Heart right ventricle (tissue), 16 donors: Measurements from ENCODE around the gene MYO1D. TPM values are rescaled to one million over a fixed set of nuclear protein-coding genes. Genes with fewer than 3 reads are reported as not detected.

Experiments used
- ATAC-seq, 8 donors: fragments of 200-7000 bp; cut with Tn5 transposase; one replicate each; pipeline ENCODE4 v1.9.1; 2020; ENCODE audit warnings: mild to moderate bottlenecking in 8 of 8, moderate library complexity in 8 of 8, moderate number of reproducible peaks in 1 of 8
- DNase-seq, 2 donors: peaks; one replicate each; pipeline ENCODE4 v3.0.0-alpha.2; 2020
- H3K27ac ChIP-seq, 10 donors: fragments of 200-600 bp; sonication (generic) in 2 of 10; one replicate each; pipeline versions ENCODE4 v1.5.0 to v1.8.0; 2020 to 2022; ENCODE audit warnings: mild to moderate bottlenecking in 3 of 10
- H3K27me3 ChIP-seq, 7 donors: fragments of 200-600 bp; one replicate each; pipeline ENCODE4 v1.8.0; 2021 to 2022; ENCODE audit warnings: mild to moderate bottlenecking in 2 of 7
- H3K36me3 ChIP-seq, 9 donors: fragments of 200-600 bp; sonication (generic) in 1 of 9; one replicate each; pipeline versions ENCODE4 v1.5.0 to v1.8.0; 2020 to 2022; ENCODE audit warnings: mild to moderate bottlenecking in 2 of 9
- H3K4me1 ChIP-seq, 9 donors: fragments of 200-600 bp; sonication (generic) in 1 of 9; one replicate each; pipeline versions ENCODE4 v1.5.0 to v1.8.0; 2020 to 2022; ENCODE audit warnings: mild to moderate bottlenecking in 4 of 9
- H3K4me3 ChIP-seq, 10 donors: fragments of 200-600 bp; sonication (generic) in 2 of 10; one replicate each; pipeline versions ENCODE4 v1.5.0 to v1.8.0; 2020 to 2022; ENCODE audit warnings: mild to moderate bottlenecking in 7 of 10, moderate library complexity in 2 of 10
- H3K9me3 ChIP-seq, 11 donors: fragments of 200-600 bp in 10 of 11; sonication (generic) in 2 of 11; one replicate each; pipeline versions ENCODE4 v1.5.0 to v1.8.0; 2013 to 2022; ENCODE audit warnings: mild to moderate bottlenecking in 2 of 11, control low read depth in 1 of 11, moderate library complexity in 1 of 11
- CTCF ChIP-seq, 9 donors: fragments of 200-600 bp; sonication (generic) in 2 of 9; IDR thresholded peaks; one replicate each; pipeline versions ENCODE4 v1.5.0 to v1.8.0; 2021 to 2022; ENCODE audit warnings: antibody characterized with exemption in 9 of 9, mild to moderate bottlenecking in 5 of 9, moderate library complexity in 1 of 9
- WGBS, 2 donors: extraction: QIAGEN DNeasy Blood & Tissue Kit; methylation state at CpG; one replicate each; pipeline ENCODE4 v1.1.7; 2013; ENCODE audit warnings: inconsistent platforms in 1 of 2; 5-methylcytosine and 5-hydroxymethylcytosine counted together
- intact Hi-C, 10 donors: fragments of 100-400 bp; cut with DNase I; formaldehyde crosslinking; loops; one replicate each; pipeline versions ENCODE4 v1.11.1 to v1.14.2; 2022
- polyA plus RNA-seq, 2 donors: library from polyadenylated mRNA; stranded (reverse); fragments of 200-250 nt; gene quantifications; one replicate each; pipeline ENCODE4 v1.2.3, GENCODE V29; 2013
- total RNA-seq, 10 donors: library from RNA; stranded (reverse); fragmentation: NEBNext Ultra II Directional in 3 of 10; extraction: Animal tissue kit (Norgen Biotek cat#: 25700) in 3 of 10; gene quantifications; one replicate each; pipeline versions ENCODE4 v1.2.1 to v1.2.4, GENCODE V29; 2021 to 2023
- donor health status: Arrhythmogenic right ventricular cardiomyopathy.
- donor health status: ischemic (EF 13 %, LVEDD 7.1; RV severe dilation, severe dysfunction).
- donor health status: healthy with polysubstance abuse.
- donor health status: DM: no; HTN: yes; CAD: no.
- donor health status: DM: no; HTN: no; CAD: no.
- donor health status: ischemic (EF 25% LVEDD 6.9; RV normal size, moderate dysfunction).
- donor health status: ischemic (EF 25% LVEDD 5.7; RV mildly dilated, moderate dysfunction).
- donor health status: healthy.
- donor health status: DM: yes; HTN: yes; CAD: no.
- donor health status: Ischemic cardiomyopathy.
- donor health status: ischemic (EF 35%, LVEDD 5.7; RV mildly dilated, moderate dysfunction).
- donor health status: nonischemic (EF 11% LVEDD 7.7; RV severe dilation, severe dysfunction).
- donor health status: DM: yes; HTN: yes; CAD: no.
- donor health status: PGD.
- donor health status: ischemic (EF 29% LVEDD 5.4; RV normal size, mild dysfunction).
- donor health status: nonischemic (EF 23%, LVEDD 6.1; RV moderate dilation, normal function).

The MYO1D gene
- total and polyA plus RNA-seq, 12 donors, result 1.9 to 16.4 (median 6.7) TPM

GRCh38 chr17:32771396-32771795 is 105.5 kb downstream of the MYO1D start:
- no peak for ATAC-seq
- DNase-seq, result no peak
- 78 to 83% methylated on average over 2 of the region's 2 CpGs for WGBS, 2 donors
- Histone ChIP-seq H3K27me3 (no peaks in the 10 kb centered on the region), H3K9me3 (no peaks in the 10 kb centered on the region), H3K36me3 (peaks cover 0 to 50% (median 0%) of the 10 kb centered on the region in 9 donors), H3K4me3 (no peak overlapping the region), H3K4me1 (no peaks in the 10 kb centered on the region), H3K27ac (no peak overlapping the region)
- intact Hi-C loops, result no loop called here
- TF ChIP-seq CTCF (IDR thresholded peaks at IDR 0.05), result no peak

GRCh38 chr17:32769846-32770245 is 107.1 kb downstream of the MYO1D start:
- no peak overlapping the region for H3K27ac ChIP-seq
- no peak for ATAC-seq
- TF ChIP-seq CTCF (IDR thresholded peaks at IDR 0.05), result no peak
- H3K4me3 ChIP-seq, result no peak overlapping the region
- H3K27me3 ChIP-seq, result no peaks in the 10 kb centered on the region
- no peaks in the 10 kb centered on the region for H3K4me1 ChIP-seq
- intact Hi-C loops, result no loop called here
- peaks cover 0 to 60% (median 0%) of the 10 kb centered on the region in 9 donors for H3K36me3 ChIP-seq
- no peak for DNase-seq
- WGBS, 2 donors, result 57 to 63% methylated on average over 3 of the region's 3 CpGs
- no peaks in the 10 kb centered on the region for H3K9me3 ChIP-seq

- TF ChIP-seq CTCF (IDR thresholded peaks at IDR 0.05), result no peak
- H3K27ac ChIP-seq, result no peak overlapping the region
- WGBS, 2 donors, result 76 to 80% methylated on average over 5 of the region's 5 CpGs
- DNase-seq, result no peak
- no peak for ATAC-seq
- H3K36me3 ChIP-seq, result peaks cover 0 to 68% (median 0%) of the 10 kb centered on the region in 9 donors
- H3K27me3 ChIP-seq, result no peaks in the 10 kb centered on the region
- no peaks in the 10 kb centered on the region for H3K9me3 ChIP-seq
- no peak overlapping the region for H3K4me3 ChIP-seq
- intact Hi-C loops, result no loop called here
- H3K4me1 ChIP-seq, result no peaks in the 10 kb centered on the region
Observed at GRCh38 chr17:32763855-32764439, 113.0 kb downstream of the MYO1D start.

- H3K27me3 ChIP-seq, result no peaks in the 10 kb centered on the region
- no peak for ATAC-seq
- intact Hi-C loops, result loop anchor here (5.0 to 10.0 kb wide), 7 partner anchors 95 to 297 kb away; partner anchors contain the start of gene CDK5R1 (in 4 of the 10)
- H3K27ac ChIP-seq, result no peak overlapping the region
- no peak overlapping the region for H3K4me3 ChIP-seq
- no peak for DNase-seq
- H3K4me1 ChIP-seq, result peaks cover 0 to 5% (median 0%) of the 10 kb centered on the region in 9 donors
- no peak for TF ChIP-seq CTCF (IDR thresholded peaks at IDR 0.05)
- no peaks in the 10 kb centered on the region for H3K9me3 ChIP-seq
- H3K36me3 ChIP-seq, result peaks cover 0 to 34% (median 0%) of the 10 kb centered on the region in 9 donors
Observed at GRCh38 chr17:32759476-32759875, 117.4 kb downstream of the MYO1D start.
